Measurements from ENCODE around the gene PRTG.
"Not testable (repeated sequence)": the region's sequence is repeated elsewhere in the genome, so short reads cannot be mapped to it uniquely, and the experiment has no call there.

Gene PRTG

GRCh38 chr15:55700876-55701275 lies 42.1 kb downstream of the PRTG start:
- DNase-seq = no peak

GRCh38 chr15:55698653-55699052 lies 44.3 kb downstream of the PRTG start:
- DNase-seq = no peak

GRCh38 chr15:55696221-55696620 lies 46.7 kb downstream of the PRTG start:
- no peak for DNase-seq

- DNase-seq = no peak
These were observed 47.5 kb downstream of the PRTG start for GRCh38 chr15:55695432-55695831.

- DNase-seq = no peak
These were observed 48.3 kb downstream of the PRTG start for GRCh38 chr15:55694652-55695150.

- not testable (repeated sequence) for DNase-seq
These were observed 49.8 kb downstream of the PRTG start for GRCh38 chr15:55693116-55693515.

GRCh38 chr15:55687792-55688191 lies 55.2 kb downstream of the PRTG start:
- DNase-seq = no peak

- peak; percentile 3 to 66 (median 39) for DNase-seq
These were observed 57.7 kb downstream of the PRTG start for GRCh38 chr15:55685286-55685685.

GRCh38 chr15:55683376-55683775 lies 59.6 kb downstream of the PRTG start:
- DNase-seq = peak in 3 of 4 experiments; percentile 5 to 28 (median 7)

- no peak for DNase-seq
These were observed 61.3 kb downstream of the PRTG start for GRCh38 chr15:55681631-55682030.

GRCh38 chr15:55676507-55676906 lies 66.4 kb downstream of the PRTG start:
- DNase-seq = no peak

- no peak for DNase-seq
These were observed 69.7 kb downstream of the PRTG start for GRCh38 chr15:55673287-55673686.

- no peak for DNase-seq
These were observed 73.7 kb downstream of the PRTG start for GRCh38 chr15:55669270-55669669.

GRCh38 chr15:55665605-55666227 lies 77.2 kb downstream of the PRTG start:
- no peak for DNase-seq

- no peak for DNase-seq
These were observed 81.5 kb downstream of the PRTG start for GRCh38 chr15:55661428-55661827.

GRCh38 chr15:55660153-55660552 lies 82.8 kb downstream of the PRTG start:
- no peak for DNase-seq

GRCh38 chr15:55659481-55659880 lies 83.5 kb downstream of the PRTG start:
- DNase-seq = no peak

- DNase-seq = no peak
These were observed 84.1 kb downstream of the PRTG start for GRCh38 chr15:55658886-55659285.

GRCh38 chr15:55654561-55655031 lies 88.4 kb downstream of the PRTG start:
- DNase-seq = no peak

GRCh38 chr15:55652909-55653495 lies 90.0 kb downstream of the PRTG start:
- DNase-seq = no peak

GRCh38 chr15:55652359-55652758 lies 90.6 kb downstream of the PRTG start:
- no peak for DNase-seq

- DNase-seq = no peak
These were observed 93.9 kb downstream of the PRTG start for GRCh38 chr15:55649058-55649423.

- no peak for DNase-seq
These were observed 104.2 kb downstream of the PRTG start for GRCh38 chr15:55638764-55639163.

GRCh38 chr15:55637086-55637485 lies 105.9 kb downstream of the PRTG start:
- no peak for DNase-seq

GRCh38 chr15:55633731-55634130 lies 109.2 kb downstream of the PRTG start:
- DNase-seq = no peak

Data from suppressor macrophage (primary cell).